PC-3 (cell line): Measurements from ENCODE around the gene LIN7A.

Experiments
- EZH2 ChIP-seq: fragments of 300-600 bp; sonication (generic); IDR thresholded peaks from one replicate; pipeline ENCODE4 v1.6.1; 2017; ENCODE audit warnings: antibody characterized with exemption, mild to moderate bottlenecking, low read length; ENCODE audit not compliant: unreplicated experiment
- TF ChIP-seq, protein P1 (sequence below): fragments of 300-600 bp; sonication (generic); conservative IDR thresholded peaks from 2 replicates; pipeline ENCODE4 v1.5.1; 2017; ENCODE audit warnings: antibody characterized with exemption, low read depth, mild to moderate bottlenecking, low read length

DNA sequence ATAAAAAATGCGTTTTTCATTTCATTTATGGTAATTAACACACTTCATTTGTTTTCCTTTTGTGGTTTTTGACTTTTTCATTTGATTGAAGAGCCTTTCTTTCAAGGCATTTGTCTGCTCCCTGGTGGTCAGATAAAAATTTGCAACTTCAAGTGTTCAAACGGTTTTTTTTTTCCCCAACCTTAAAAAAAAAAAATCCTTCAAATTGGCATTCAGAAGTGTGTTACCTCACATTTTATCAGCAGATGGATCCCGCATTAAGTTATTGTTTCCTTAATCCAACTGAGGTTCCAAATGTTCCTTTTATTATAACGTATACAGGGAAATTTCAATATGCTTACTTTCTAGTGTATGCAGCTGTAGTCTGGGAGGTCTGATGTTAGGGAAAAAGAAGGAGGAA is 173.9 kb downstream of the LIN7A start:
- TF ChIP-seq, protein P1, sequence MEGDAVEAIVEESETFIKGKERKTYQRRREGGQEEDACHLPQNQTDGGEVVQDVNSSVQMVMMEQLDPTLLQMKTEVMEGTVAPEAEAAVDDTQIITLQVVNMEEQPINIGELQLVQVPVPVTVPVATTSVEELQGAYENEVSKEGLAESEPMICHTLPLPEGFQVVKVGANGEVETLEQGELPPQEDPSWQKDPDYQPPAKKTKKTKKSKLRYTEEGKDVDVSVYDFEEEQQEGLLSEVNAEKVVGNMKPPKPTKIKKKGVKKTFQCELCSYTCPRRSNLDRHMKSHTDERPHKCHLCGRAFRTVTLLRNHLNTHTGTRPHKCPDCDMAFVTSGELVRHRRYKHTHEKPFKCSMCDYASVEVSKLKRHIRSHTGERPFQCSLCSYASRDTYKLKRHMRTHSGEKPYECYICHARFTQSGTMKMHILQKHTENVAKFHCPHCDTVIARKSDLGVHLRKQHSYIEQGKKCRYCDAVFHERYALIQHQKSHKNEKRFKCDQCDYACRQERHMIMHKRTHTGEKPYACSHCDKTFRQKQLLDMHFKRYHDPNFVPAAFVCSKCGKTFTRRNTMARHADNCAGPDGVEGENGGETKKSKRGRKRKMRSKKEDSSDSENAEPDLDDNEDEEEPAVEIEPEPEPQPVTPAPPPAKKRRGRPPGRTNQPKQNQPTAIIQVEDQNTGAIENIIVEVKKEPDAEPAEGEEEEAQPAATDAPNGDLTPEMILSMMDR: peak; percentile 78
- no peak for TF ChIP-seq EZH2
